HepG2 (cell line): ENCODE results near the gene TEKTIP1. TPM values are rescaled to one million over a fixed set of nuclear protein-coding genes. Genes with fewer than 3 reads are reported as not detected.

Experiments used
- ASH2L ChIP-seq: fragments of 300-600, 200-600 bp; sonication (generic); IDR thresholded peaks from 2 replicates; pipeline ENCODE4 v1.7.0; 2017; ENCODE audit warnings: low read depth, mild to moderate bottlenecking, moderate library complexity, mixed read lengths, low read length; ENCODE audit not compliant: insufficient read length
- FOSL1 ChIP-seq: sonication (generic); formaldehyde crosslinking; IDR thresholded peaks from 2 replicates; pipeline ENCODE4 v1.9.0; 2021; ENCODE audit warnings: missing genetic modification reagents, borderline replicate concordance
- MBNL3 ChIP-seq: fragments of 250-450 bp; sonication (Bioruptor Pico); conservative IDR thresholded peaks from 2 replicates; pipeline ENCODE4 v1.8.0; 2022; ENCODE audit warnings: mild to moderate bottlenecking, inconsistent platforms
- NPAS2 ChIP-seq: sonication (generic); formaldehyde crosslinking; IDR thresholded peaks from 2 replicates; pipeline ENCODE4 v1.8.0; 2022; ENCODE audit warnings: mild to moderate bottlenecking, missing genetic modification reagents, borderline replicate concordance
- POLR2AphosphoS5 ChIP-seq: IDR thresholded peaks from 2 replicates; pipeline ENCODE4 v1.6.1; 2012; ENCODE audit warnings: low read depth, low read length
- RELA ChIP-seq: sonication (generic); formaldehyde crosslinking; IDR thresholded peaks from 2 replicates; pipeline ENCODE4 v1.4.0; 2020; ENCODE audit warnings: missing genetic modification reagents
- SMAD3 ChIP-seq: sonication (generic); formaldehyde crosslinking; IDR thresholded peaks from 2 replicates; pipeline ENCODE4 v1.4.0; 2020; ENCODE audit warnings: missing genetic modification reagents
- SRSF1 ChIP-seq: fragments of 200-400 bp; formaldehyde crosslinking; optimal IDR thresholded peaks from 2 replicates; pipeline ENCODE3; 2017; ENCODE audit warnings: mild to moderate bottlenecking, low read depth, low read length, moderate library complexity
- TCF12 ChIP-seq, 2 experiments: fragments of 450-650 bp in 1 of 2; sonication (generic) in 1 of 2; formaldehyde crosslinking in 1 of 2; IDR thresholded peaks; 2 replicates each; pipeline versions ENCODE4 v1.6.1 to v1.8.0; 2017 to 2022; ENCODE audit warnings: antibody characterized with exemption in 1 of 2, mild to moderate bottlenecking in 1 of 2, missing genetic modification reagents in 1 of 2, moderate library complexity in 1 of 2
- TIGD3 ChIP-seq: sonication (generic); formaldehyde crosslinking; IDR thresholded peaks from 2 replicates; pipeline ENCODE4 v1.5.1; 2020; ENCODE audit warnings: mild to moderate bottlenecking, missing genetic modification reagents, borderline replicate concordance
- TP53 ChIP-seq: sonication (generic); formaldehyde crosslinking; conservative IDR thresholded peaks from 2 replicates; pipeline ENCODE4 v1.4.0; 2020; ENCODE audit warnings: missing genetic modification reagents
- ZEB1 ChIP-seq: IDR thresholded peaks from 2 replicates; pipeline ENCODE4 v1.6.1; 2012; ENCODE audit warnings: mild to moderate bottlenecking, low read depth, inconsistent platforms; ENCODE audit not compliant: insufficient replicate concordance
- ZNF121 ChIP-seq: sonication (generic); formaldehyde crosslinking; IDR thresholded peaks from 2 replicates; pipeline ENCODE4 v1.5.0; 2020; ENCODE audit warnings: mild to moderate bottlenecking, missing genetic modification reagents
- ZNF260 ChIP-seq: sonication (generic); formaldehyde crosslinking; IDR thresholded peaks from 2 replicates; pipeline ENCODE4 v1.4.0; 2020; ENCODE audit warnings: missing genetic modification reagents, low read depth, mild to moderate bottlenecking, borderline replicate concordance
- ZNF263 ChIP-seq: sonication (generic); formaldehyde crosslinking; IDR thresholded peaks from 2 replicates; pipeline ENCODE4 v1.4.0; 2020; ENCODE audit warnings: missing genetic modification reagents
- ZNF33B ChIP-seq: sonication (generic); formaldehyde crosslinking; IDR thresholded peaks from 2 replicates; pipeline ENCODE4 v1.5.1; 2020; ENCODE audit warnings: mild to moderate bottlenecking, missing genetic modification reagents
- ZNF543 ChIP-seq: sonication (generic); formaldehyde crosslinking; IDR thresholded peaks from 2 replicates; pipeline ENCODE4 v1.4.0; 2020; ENCODE audit warnings: mild to moderate bottlenecking, missing genetic modification reagents
- ZNF569 ChIP-seq: sonication (generic); formaldehyde crosslinking; IDR thresholded peaks from 2 replicates; pipeline ENCODE4 v1.5.0; 2020; ENCODE audit warnings: mild to moderate bottlenecking, missing genetic modification reagents, moderate library complexity, borderline replicate concordance
- ZNF652 ChIP-seq: IDR thresholded peaks from 2 replicates; pipeline ENCODE4 v1.6.1; 2016; ENCODE audit warnings: low read depth, borderline replicate concordance
- ZNF841 ChIP-seq: sonication (generic); formaldehyde crosslinking; IDR thresholded peaks from 2 replicates; pipeline ENCODE4 v1.8.1; 2023; ENCODE audit warnings: missing genetic modification reagents, borderline replicate concordance
- ZSCAN25 ChIP-seq: sonication (generic); formaldehyde crosslinking; IDR thresholded peaks from 2 replicates; pipeline ENCODE4 v1.8.0; 2022; ENCODE audit warnings: mild to moderate bottlenecking, missing genetic modification reagents
- polyA plus RNA-seq, 8 experiments: library from polyadenylated mRNA; depleted of rRNA in 3 of 8; stranded (reverse) in 7 of 8; unstranded in 1 of 8; fragments of >200 nt; fragmentation: Illumina TruSeq in 4 of 8; extraction: Trizol in 4 of 8; gene quantifications; 2 replicates each; pipeline versions ENCODE4 v1.2.1 to v1.2.3, GENCODE V29; 2011 to 2016; ENCODE audit warnings: low read depth in 4 of 8, missing spikeins in 1 of 8, mixed read lengths in 1 of 8; ENCODE audit not compliant: insufficient read depth in 1 of 8
- total RNA-seq, 5 experiments: library from RNA; depleted of rRNA; stranded (reverse); fragments of >200 nt; fragmentation: Illumina TruSeq; extraction: Trizol; gene quantifications; 2 replicates each; pipeline ENCODE4 v1.2.3, GENCODE V29; 2016; ENCODE audit warnings: low read depth in 1 of 5
- TF ChIP-seq, protein P1 (sequence below): sonication (generic); formaldehyde crosslinking; IDR thresholded peaks from 2 replicates; pipeline ENCODE4 v1.5.1; 2020; ENCODE audit warnings: mild to moderate bottlenecking, missing genetic modification reagents, moderate library complexity
- TF ChIP-seq, protein P2 (sequence below): sonication (generic); formaldehyde crosslinking; conservative IDR thresholded peaks from 2 replicates; pipeline ENCODE4 v1.8.1; 2023; ENCODE audit warnings: missing genetic modification reagents
- TF ChIP-seq, protein P3 (sequence below): sonication (generic); formaldehyde crosslinking; IDR thresholded peaks from 2 replicates; pipeline ENCODE4 v1.5.0; 2020; ENCODE audit warnings: mild to moderate bottlenecking, missing genetic modification reagents

TEKTIP1 gene
- total and polyA plus RNA-seq, 2 of the 13 experiments (the other 11 are each of a cell fraction or from before 2014, with no cell fraction given): not detected

GRCh38 chr19:3573162-3573857 lies 34.3 kb downstream of the TEKTIP1 start (continued):
- TF ChIP-seq ZNF543 (CRISPR knock-in tag): no peak
- no peak for TF ChIP-seq ZEB1
- TF ChIP-seq, protein P1, sequence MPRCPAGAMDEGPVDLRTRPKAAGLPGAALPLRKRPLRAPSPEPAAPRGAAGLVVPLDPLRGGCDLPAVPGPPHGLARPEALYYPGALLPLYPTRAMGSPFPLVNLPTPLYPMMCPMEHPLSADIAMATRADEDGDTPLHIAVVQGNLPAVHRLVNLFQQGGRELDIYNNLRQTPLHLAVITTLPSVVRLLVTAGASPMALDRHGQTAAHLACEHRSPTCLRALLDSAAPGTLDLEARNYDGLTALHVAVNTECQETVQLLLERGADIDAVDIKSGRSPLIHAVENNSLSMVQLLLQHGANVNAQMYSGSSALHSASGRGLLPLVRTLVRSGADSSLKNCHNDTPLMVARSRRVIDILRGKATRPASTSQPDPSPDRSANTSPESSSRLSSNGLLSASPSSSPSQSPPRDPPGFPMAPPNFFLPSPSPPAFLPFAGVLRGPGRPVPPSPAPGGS (CRISPR knock-in tag): no peak
- TF ChIP-seq, protein P2, sequence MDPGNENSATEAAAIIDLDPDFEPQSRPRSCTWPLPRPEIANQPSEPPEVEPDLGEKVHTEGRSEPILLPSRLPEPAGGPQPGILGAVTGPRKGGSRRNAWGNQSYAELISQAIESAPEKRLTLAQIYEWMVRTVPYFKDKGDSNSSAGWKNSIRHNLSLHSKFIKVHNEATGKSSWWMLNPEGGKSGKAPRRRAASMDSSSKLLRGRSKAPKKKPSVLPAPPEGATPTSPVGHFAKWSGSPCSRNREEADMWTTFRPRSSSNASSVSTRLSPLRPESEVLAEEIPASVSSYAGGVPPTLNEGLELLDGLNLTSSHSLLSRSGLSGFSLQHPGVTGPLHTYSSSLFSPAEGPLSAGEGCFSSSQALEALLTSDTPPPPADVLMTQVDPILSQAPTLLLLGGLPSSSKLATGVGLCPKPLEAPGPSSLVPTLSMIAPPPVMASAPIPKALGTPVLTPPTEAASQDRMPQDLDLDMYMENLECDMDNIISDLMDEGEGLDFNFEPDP (CRISPR knock-in tag): no peak
- peak; percentile 45 for TF ChIP-seq SRSF1
- TF ChIP-seq TP53 (CRISPR knock-in tag): no peak
- TF ChIP-seq SMAD3 (CRISPR knock-in tag): no peak
- TF ChIP-seq ZNF260 (CRISPR knock-in tag): no peak
- TF ChIP-seq FOSL1 (CRISPR knock-in tag): no peak
- no peak for TF ChIP-seq ZNF841 (CRISPR knock-in tag)
- TF ChIP-seq TCF12 (IDR thresholded peaks at IDR 0.05): no peak
- 0 out of 2 replicates have a peak, but pooled peaks have one; percentile 23 for TF ChIP-seq TCF12 (CRISPR knock-in tag; IDR thresholded peaks at IDR 0.05)
- TF ChIP-seq NPAS2 (CRISPR knock-in tag): no peak
- TF ChIP-seq, protein P3, sequence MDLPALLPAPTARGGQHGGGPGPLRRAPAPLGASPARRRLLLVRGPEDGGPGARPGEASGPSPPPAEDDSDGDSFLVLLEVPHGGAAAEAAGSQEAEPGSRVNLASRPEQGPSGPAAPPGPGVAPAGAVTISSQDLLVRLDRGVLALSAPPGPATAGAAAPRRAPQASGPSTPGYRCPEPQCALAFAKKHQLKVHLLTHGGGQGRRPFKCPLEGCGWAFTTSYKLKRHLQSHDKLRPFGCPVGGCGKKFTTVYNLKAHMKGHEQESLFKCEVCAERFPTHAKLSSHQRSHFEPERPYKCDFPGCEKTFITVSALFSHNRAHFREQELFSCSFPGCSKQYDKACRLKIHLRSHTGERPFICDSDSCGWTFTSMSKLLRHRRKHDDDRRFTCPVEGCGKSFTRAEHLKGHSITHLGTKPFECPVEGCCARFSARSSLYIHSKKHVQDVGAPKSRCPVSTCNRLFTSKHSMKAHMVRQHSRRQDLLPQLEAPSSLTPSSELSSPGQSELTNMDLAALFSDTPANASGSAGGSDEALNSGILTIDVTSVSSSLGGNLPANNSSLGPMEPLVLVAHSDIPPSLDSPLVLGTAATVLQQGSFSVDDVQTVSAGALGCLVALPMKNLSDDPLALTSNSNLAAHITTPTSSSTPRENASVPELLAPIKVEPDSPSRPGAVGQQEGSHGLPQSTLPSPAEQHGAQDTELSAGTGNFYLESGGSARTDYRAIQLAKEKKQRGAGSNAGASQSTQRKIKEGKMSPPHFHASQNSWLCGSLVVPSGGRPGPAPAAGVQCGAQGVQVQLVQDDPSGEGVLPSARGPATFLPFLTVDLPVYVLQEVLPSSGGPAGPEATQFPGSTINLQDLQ (CRISPR knock-in tag): no peak
- TF ChIP-seq ZNF652 (CRISPR knock-in tag): no peak
- no peak for TF ChIP-seq ZSCAN25
- TF ChIP-seq ZNF33B (CRISPR knock-in tag): 0 out of 2 replicates have a peak, but pooled peaks have one; percentile 28
- TF ChIP-seq MBNL3: no peak
- no peak for TF ChIP-seq ZNF569 (CRISPR knock-in tag)
- TF ChIP-seq ZNF121 (CRISPR knock-in tag): peak; percentile 98
- no peak for TF ChIP-seq POLR2AphosphoS5
- TF ChIP-seq ASH2L: no peak
- TF ChIP-seq TIGD3 (CRISPR knock-in tag): no peak
- TF ChIP-seq RELA (CRISPR knock-in tag): no peak
- no peak for TF ChIP-seq ZNF263 (CRISPR knock-in tag)
